ENCODE results near the gene PRKACG. TPM values are rescaled to one million over a fixed set of nuclear protein-coding genes. Genes with fewer than 3 reads are reported as not detected.
"Not testable (repeated sequence)": the region's sequence is repeated elsewhere in the genome, so short reads cannot be mapped to it uniquely, and the experiment has no call there.

Gene PRKACG
- polyA plus RNA-seq, 1 donor (not counting 4 experiments of a cell fraction or from before 2014, with no cell fraction given), result not detected

GRCh38 chr9:69056191-69056815, 42.4 kb upstream of the PRKACG start:
- Histone ChIP-seq H3K9ac (ENCODE audit: control insufficient read depth, extremely low read depth, insufficient read depth, low read length) (no peak overlapping the region), H3K79me2 (ENCODE audit: control insufficient read depth, insufficient read depth, low read length) (no peaks in the 10 kb centered on the region), H3K27ac (ENCODE audit: control insufficient read depth, insufficient read depth, low read length) (no peak overlapping the region), H3K4me1 (ENCODE audit: control insufficient read depth, extremely low read depth, insufficient read depth, low read length) (no peaks in the 10 kb centered on the region), H3K4me3 (ENCODE audit: control insufficient read depth in 2 of 3, extremely low read depth in 1 of 3, insufficient read depth in 2 of 3, low read depth in 1 of 3, low read length in 3 of 3) (no peak overlapping the region), H4K20me1 (ENCODE audit: control insufficient read depth, extremely low read depth, insufficient read depth, low read length) (no peaks in the 10 kb centered on the region), H3K9me3 (ENCODE audit: control insufficient read depth, low read depth, low read length) (no peaks in the 10 kb centered on the region), H3K9me1 (ENCODE audit: control insufficient read depth, extremely low read depth, insufficient read depth, low read length) (no peaks in the 10 kb centered on the region), H2AFZ (ENCODE audit: control insufficient read depth, low read length) (no peak overlapping the region), H3K36me3 (ENCODE audit: control insufficient read depth in 2 of 2, extremely low read depth in 1 of 2, insufficient read depth in 2 of 2, low read length in 2 of 2) (peaks cover 2 to 7% of the 10 kb centered on the region in 2 experiments), H3K27me3 (ENCODE audit: control insufficient read depth, extremely low read depth, insufficient read depth, low read length) (no peaks in the 10 kb centered on the region), H3K4me2 (ENCODE audit: control insufficient read depth, extremely low read depth, insufficient read depth, low read depth, low read length) (no peak overlapping the region)
- TF ChIP-seq CTCF (optimal IDR thresholded peaks at IDR 0.05 in 1 of 3, IDR thresholded peaks at IDR 0.05 in 1 of 3, conservative IDR thresholded peaks at IDR 0.05 in 1 of 3; ENCODE audit: extremely low read depth in 1 of 3, insufficient read depth in 2 of 3, low read length in 3 of 3) (no peak), EZH2 (IDR thresholded peaks at IDR 0.05; ENCODE audit: low read length) (no peak)
- DNase-seq (ENCODE audit: low read depth, low spot score), result no peak
- no peak for FAIRE-seq
- dilution Hi-C loops (cut with MboI; ENCODE audit: extremely low pct_ligation_motif_present, low sequenced_read_pairs), result no loop called here

GRCh38 chr9:69054989-69055388, 41.1 kb upstream of the PRKACG start:
- no peak for DNase-seq (ENCODE audit: low read depth, low spot score)
- no peaks in the 10 kb centered on the region for H3K27me3 ChIP-seq (ENCODE audit: control insufficient read depth, extremely low read depth, insufficient read depth, low read length)
- H4K20me1 ChIP-seq (ENCODE audit: control insufficient read depth, extremely low read depth, insufficient read depth, low read length), result no peaks in the 10 kb centered on the region
- no peaks in the 10 kb centered on the region for H3K4me1 ChIP-seq (ENCODE audit: control insufficient read depth, extremely low read depth, insufficient read depth, low read length)
- H3K27ac ChIP-seq (ENCODE audit: control insufficient read depth, insufficient read depth, low read length), result no peak overlapping the region
- no peak for FAIRE-seq
- no peak overlapping the region for H2AFZ ChIP-seq (ENCODE audit: control insufficient read depth, low read length)
- no peaks in the 10 kb centered on the region for H3K79me2 ChIP-seq (ENCODE audit: control insufficient read depth, insufficient read depth, low read length)
- no peak overlapping the region for H3K4me3 ChIP-seq (ENCODE audit: control insufficient read depth in 2 of 3, extremely low read depth in 1 of 3, insufficient read depth in 2 of 3, low read depth in 1 of 3, low read length in 3 of 3)
- peaks cover 2 to 7% of the 10 kb centered on the region in 2 experiments for H3K36me3 ChIP-seq (ENCODE audit: control insufficient read depth in 2 of 2, extremely low read depth in 1 of 2, insufficient read depth in 2 of 2, low read length in 2 of 2)
- H3K4me2 ChIP-seq (ENCODE audit: control insufficient read depth, extremely low read depth, insufficient read depth, low read depth, low read length), result no peak overlapping the region
- no peaks in the 10 kb centered on the region for H3K9me1 ChIP-seq (ENCODE audit: control insufficient read depth, extremely low read depth, insufficient read depth, low read length)
- TF ChIP-seq CTCF (optimal IDR thresholded peaks at IDR 0.05 in 1 of 3, IDR thresholded peaks at IDR 0.05 in 1 of 3, conservative IDR thresholded peaks at IDR 0.05 in 1 of 3; ENCODE audit: extremely low read depth in 1 of 3, insufficient read depth in 2 of 3, low read length in 3 of 3) (no peak), EZH2 (IDR thresholded peaks at IDR 0.05; ENCODE audit: low read length) (no peak)
- dilution Hi-C loops (cut with MboI; ENCODE audit: extremely low pct_ligation_motif_present, low sequenced_read_pairs), result no loop called here
- no peak overlapping the region for H3K9ac ChIP-seq (ENCODE audit: control insufficient read depth, extremely low read depth, insufficient read depth, low read length)
- H3K9me3 ChIP-seq (ENCODE audit: control insufficient read depth, low read depth, low read length), result no peaks in the 10 kb centered on the region

- H2AFZ ChIP-seq (ENCODE audit: control insufficient read depth, low read length); FAIRE-seq; H3K9me1 ChIP-seq (ENCODE audit: control insufficient read depth, extremely low read depth, insufficient read depth, low read length); H3K4me1 ChIP-seq (ENCODE audit: control insufficient read depth, extremely low read depth, insufficient read depth, low read length); H3K4me3 ChIP-seq (ENCODE audit: control insufficient read depth in 2 of 3, extremely low read depth in 1 of 3, insufficient read depth in 2 of 3, low read depth in 1 of 3, low read length in 3 of 3); H3K9me3 ChIP-seq (ENCODE audit: control insufficient read depth, low read depth, low read length); H4K20me1 ChIP-seq (ENCODE audit: control insufficient read depth, extremely low read depth, insufficient read depth, low read length); H3K4me2 ChIP-seq (ENCODE audit: control insufficient read depth, extremely low read depth, insufficient read depth, low read depth, low read length); H3K27me3 ChIP-seq (ENCODE audit: control insufficient read depth, extremely low read depth, insufficient read depth, low read length); H3K27ac ChIP-seq (ENCODE audit: control insufficient read depth, insufficient read depth, low read length); H3K9ac ChIP-seq (ENCODE audit: control insufficient read depth, extremely low read depth, insufficient read depth, low read length); DNase-seq (ENCODE audit: low read depth, low spot score); dilution Hi-C loops (cut with MboI; ENCODE audit: extremely low pct_ligation_motif_present, low sequenced_read_pairs); H3K79me2 ChIP-seq (ENCODE audit: control insufficient read depth, insufficient read depth, low read length): not testable (repeated sequence)
- peaks cover 12 to 16% of the 10 kb centered on the region in 2 experiments for H3K36me3 ChIP-seq (ENCODE audit: control insufficient read depth in 2 of 2, extremely low read depth in 1 of 2, insufficient read depth in 2 of 2, low read length in 2 of 2)
These were observed 37.0 kb upstream of the PRKACG start for GRCh38 chr9:69050936-69051335.
